CD14-positive monocyte (primary cell): ENCODE measurements around the gene AGPAT3. TPM values are rescaled to one million over a fixed set of nuclear protein-coding genes. Genes with fewer than 3 reads are reported as not detected.

Source experiments
- DNase-seq, 3 donors: peaks; one replicate each; pipeline ENCODE4 v3.0.0-alpha.2; 2011 to 2022
- H2AFZ ChIP-seq: 2 replicates; pipeline ENCODE4 v1.6.0; 2012; ENCODE audit warnings: mild to moderate bottlenecking, low read depth, low read length, inconsistent platforms; ENCODE audit not compliant: insufficient read depth, poor library complexity, severe bottlenecking
- H3K27ac ChIP-seq, 2 donors: 1 replicate in 1 of 2; 2 replicates in 1 of 2; pipeline ENCODE4 v1.5.1; 2012 to 2013; ENCODE audit warnings: low read length in 2 of 2, control low read depth in 1 of 2, inconsistent platforms in 1 of 2, low read depth in 1 of 2, mild to moderate bottlenecking in 1 of 2
- H3K27me3 ChIP-seq, 2 donors: one replicate each; pipeline versions ENCODE4 v1.6.0 to v1.6.1; 2011 to 2013; ENCODE audit warnings: low read length in 2 of 2; ENCODE audit not compliant: control insufficient read depth in 2 of 2, insufficient read depth in 2 of 2
- H3K36me3 ChIP-seq, 2 donors: replicated peaks in 1 of 2; 1 replicate in 1 of 2; 2 replicates in 1 of 2; pipeline versions ENCODE4 v1.5.1 to v1.6.1; 2012 to 2013; ENCODE audit warnings: low read length in 2 of 2, control low read depth in 1 of 2, inconsistent platforms in 1 of 2, mild to moderate bottlenecking in 1 of 2; ENCODE audit not compliant: insufficient read depth in 2 of 2, control insufficient read depth in 1 of 2
- H3K4me1 ChIP-seq, 2 donors: 1 replicate in 1 of 2; 2 replicates in 1 of 2; pipeline versions ENCODE4 v1.5.1 to v1.6.1; 2012 to 2013; ENCODE audit warnings: low read length in 2 of 2, control low read depth in 1 of 2, inconsistent platforms in 1 of 2, mild to moderate bottlenecking in 1 of 2, moderate library complexity in 1 of 2; ENCODE audit not compliant: insufficient read depth in 2 of 2, control insufficient read depth in 1 of 2
- H3K4me2 ChIP-seq: replicated peaks from 2 replicates; pipeline ENCODE3; 2012; ENCODE audit warnings: low read length, moderate library complexity, mild to moderate bottlenecking; ENCODE audit not compliant: poor library complexity, severe bottlenecking; ENCODE audit errors: extremely low read depth
- H3K4me3 ChIP-seq, 3 experiments: fragments of 200-600 bp in 1 of 3; sonication (generic) in 1 of 3; replicated peaks in 1 of 3; 1 replicate in 2 of 3; 2 replicates in 1 of 3; pipeline ENCODE4 v1.5.1; 2011 to 2013; ENCODE audit warnings: low read length in 3 of 3, mild to moderate bottlenecking in 3 of 3, control low read depth in 2 of 3, low read depth in 2 of 3, inconsistent platforms in 1 of 3, moderate library complexity in 1 of 3
- H3K79me2 ChIP-seq: 2 replicates; pipeline ENCODE4 v1.6.0; 2012; ENCODE audit warnings: mild to moderate bottlenecking, control low read depth, inconsistent platforms, low read length, moderate library complexity; ENCODE audit not compliant: insufficient read depth
- H3K9ac ChIP-seq: 2 replicates; pipeline ENCODE4 v1.6.0; 2017; ENCODE audit warnings: low read length, mild to moderate bottlenecking; ENCODE audit not compliant: insufficient read depth, poor library complexity, severe bottlenecking
- H3K9me3 ChIP-seq, 2 donors: replicated peaks in 1 of 2; 1 replicate in 1 of 2; 2 replicates in 1 of 2; pipeline versions ENCODE4 v1.5.1 to v1.6.1; 2012 to 2013; ENCODE audit warnings: low read length in 2 of 2, control low read depth in 1 of 2; ENCODE audit not compliant: control insufficient read depth in 1 of 2, insufficient read depth in 1 of 2
- H4K20me1 ChIP-seq: 2 replicates; pipeline ENCODE4 v1.6.0; 2012; ENCODE audit warnings: mild to moderate bottlenecking, low read length, control low read depth, moderate library complexity; ENCODE audit not compliant: insufficient read depth
- H3K27ac Mint-ChIP-seq, 7 donors: one replicate each; pipeline ENCODE4 v1.8.0; 2020; ENCODE audit warnings: mild to moderate bottlenecking in 7 of 7, mixed read lengths in 7 of 7, moderate library complexity in 6 of 7, inconsistent platforms in 2 of 7
- H3K27me3 Mint-ChIP-seq, 3 donors: one replicate each; pipeline ENCODE4 v1.8.0; 2021 to 2022; ENCODE audit warnings: low read depth in 3 of 3, mild to moderate bottlenecking in 3 of 3, mixed read lengths in 3 of 3, moderate library complexity in 3 of 3, inconsistent platforms in 1 of 3
- H3K36me3 Mint-ChIP-seq, 2 donors: one replicate each; pipeline ENCODE4 v1.8.0; 2020; ENCODE audit warnings: mixed read lengths in 2 of 2, inconsistent platforms in 1 of 2, mild to moderate bottlenecking in 1 of 2
- H3K4me1 Mint-ChIP-seq: one replicate; pipeline ENCODE4 v1.8.0; 2020; ENCODE audit warnings: mild to moderate bottlenecking, mixed read lengths
- H3K4me3 Mint-ChIP-seq, 2 donors: one replicate each; pipeline ENCODE4 v1.8.0; 2020; ENCODE audit warnings: mild to moderate bottlenecking in 2 of 2, mixed read lengths in 2 of 2, moderate library complexity in 1 of 2
- H3K9me3 Mint-ChIP-seq, 7 donors: one replicate each; pipeline ENCODE4 v1.8.0; 2020 to 2022; ENCODE audit warnings: mixed read lengths in 7 of 7, mild to moderate bottlenecking in 6 of 7, moderate library complexity in 6 of 7, inconsistent platforms in 2 of 7
- WGBS: methylation state at CpG from one replicate; pipeline ENCODE4 v1.1.5; 2013; ENCODE audit warnings: missing lambda C conversion rate; ENCODE audit not compliant: insufficient coverage; 5-methylcytosine and 5-hydroxymethylcytosine counted together
- intact Hi-C, 2 donors: fragments of 100-400 bp; cut with micrococcal nuclease; formaldehyde crosslinking; loops; one replicate each; pipeline versions ENCODE4 v1.15.0 to v1.15.1; 2023
- polyA plus RNA-seq, 3 donors: library from polyadenylated mRNA; depleted of rRNA in 1 of 3; unstranded in 2 of 3; stranded (reverse) in 1 of 3; fragments of 300-500 nt in 2 of 3; fragments of >200 nt in 1 of 3; fragmentation: Illumina TruSeq in 2 of 3; gene quantifications; 1 replicate in 2 of 3; 2 replicates in 1 of 3; pipeline ENCODE4 v1.2.3, GENCODE V29; 2012 to 2021
- TF ChIP-seq, protein P1 (sequence below): fragments of 200-600 bp; IDR thresholded peaks from one replicate; pipeline ENCODE4 v1.8.0; 2022; ENCODE audit warnings: antibody characterized with exemption, mild to moderate bottlenecking

AGPAT3 gene
- polyA plus RNA-seq, 3 donors = 24.9 to 49.3 (median 26.2) TPM

- peaks cover 0 to 1% (median 0%) of the 10 kb centered on the region in 7 donors for H3K9me3 Mint-ChIP-seq
- H3K4me1 Mint-ChIP-seq = no peaks in the 10 kb centered on the region
- no peaks in the 10 kb centered on the region for H3K36me3 ChIP-seq
- TF ChIP-seq, protein P1, sequence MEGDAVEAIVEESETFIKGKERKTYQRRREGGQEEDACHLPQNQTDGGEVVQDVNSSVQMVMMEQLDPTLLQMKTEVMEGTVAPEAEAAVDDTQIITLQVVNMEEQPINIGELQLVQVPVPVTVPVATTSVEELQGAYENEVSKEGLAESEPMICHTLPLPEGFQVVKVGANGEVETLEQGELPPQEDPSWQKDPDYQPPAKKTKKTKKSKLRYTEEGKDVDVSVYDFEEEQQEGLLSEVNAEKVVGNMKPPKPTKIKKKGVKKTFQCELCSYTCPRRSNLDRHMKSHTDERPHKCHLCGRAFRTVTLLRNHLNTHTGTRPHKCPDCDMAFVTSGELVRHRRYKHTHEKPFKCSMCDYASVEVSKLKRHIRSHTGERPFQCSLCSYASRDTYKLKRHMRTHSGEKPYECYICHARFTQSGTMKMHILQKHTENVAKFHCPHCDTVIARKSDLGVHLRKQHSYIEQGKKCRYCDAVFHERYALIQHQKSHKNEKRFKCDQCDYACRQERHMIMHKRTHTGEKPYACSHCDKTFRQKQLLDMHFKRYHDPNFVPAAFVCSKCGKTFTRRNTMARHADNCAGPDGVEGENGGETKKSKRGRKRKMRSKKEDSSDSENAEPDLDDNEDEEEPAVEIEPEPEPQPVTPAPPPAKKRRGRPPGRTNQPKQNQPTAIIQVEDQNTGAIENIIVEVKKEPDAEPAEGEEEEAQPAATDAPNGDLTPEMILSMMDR = no peak
- no peak overlapping the region for H3K4me2 ChIP-seq
- no peaks in the 10 kb centered on the region for H4K20me1 ChIP-seq
- no peak overlapping the region for H3K4me3 ChIP-seq
- H3K27me3 ChIP-seq = peaks cover 0 to 2% of the 10 kb centered on the region in 2 donors
- H3K4me3 Mint-ChIP-seq = no peak overlapping the region
- no peaks in the 10 kb centered on the region for H3K4me1 ChIP-seq
- no peaks in the 10 kb centered on the region for H3K36me3 Mint-ChIP-seq
- H3K9ac ChIP-seq = no peak overlapping the region
- H3K79me2 ChIP-seq = no peaks in the 10 kb centered on the region
- peaks cover 3 to 11% (median 3%) of the 10 kb centered on the region in 3 donors for H3K27me3 Mint-ChIP-seq
- intact Hi-C loops = no loop called here
- no peaks in the 10 kb centered on the region for H3K9me3 ChIP-seq
- H3K27ac ChIP-seq = no peak overlapping the region
- DNase-seq = no peak
- no peak overlapping the region for H2AFZ ChIP-seq
- WGBS = 90% methylated on average over 10 of the region's 10 CpGs
- no peak overlapping the region for H3K27ac Mint-ChIP-seq
Observed at GRCh38 chr21:44002511-44002910, 137.5 kb downstream of the AGPAT3 start.

DNA sequence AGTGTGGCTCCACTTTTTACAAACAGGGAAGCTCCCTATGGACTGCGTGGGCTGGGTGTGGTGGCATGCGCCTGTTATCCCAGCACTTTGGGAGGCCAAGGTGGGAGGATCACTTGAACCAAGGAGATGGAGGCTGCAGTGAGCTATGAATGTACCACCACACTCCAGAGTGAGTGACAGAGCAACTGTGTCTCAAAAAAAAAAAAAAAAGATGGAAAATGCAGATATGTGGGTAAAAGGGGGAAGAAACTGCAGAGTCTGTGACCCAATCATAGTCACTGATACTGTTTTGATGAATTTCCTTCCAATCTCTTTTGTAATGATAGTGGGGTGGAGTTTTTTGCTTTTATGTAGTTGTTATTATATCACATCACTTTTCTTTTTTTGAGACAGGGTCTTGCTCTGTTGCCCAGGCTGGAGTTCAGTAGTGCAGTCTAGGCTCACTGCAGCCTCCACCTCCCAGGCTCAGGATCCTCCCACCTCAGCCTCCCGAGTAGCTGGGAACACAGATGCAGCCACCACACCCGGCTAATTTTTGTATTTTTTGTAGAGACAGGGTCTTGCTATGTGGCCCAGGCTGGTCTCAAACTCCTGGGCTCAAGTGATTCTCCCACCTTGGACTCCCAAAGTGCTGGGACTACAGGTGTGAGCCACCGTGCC, 138.4 kb downstream of the AGPAT3 start:
- Mint-ChIP-seq H3K4me3 (no peak overlapping the region), H3K4me1 (no peaks in the 10 kb centered on the region), H3K36me3 (peaks cover 0 to 4% of the 10 kb centered on the region in 2 donors), H3K27ac (no peak overlapping the region), H3K9me3 (no peaks in the 10 kb centered on the region), H3K27me3 (peaks cover 3 to 11% (median 3%) of the 10 kb centered on the region in 3 donors)
- Histone ChIP-seq H3K27me3 (no peaks in the 10 kb centered on the region), H3K9me3 (no peaks in the 10 kb centered on the region), H3K4me1 (no peaks in the 10 kb centered on the region), H3K36me3 (no peaks in the 10 kb centered on the region), H3K79me2 (no peaks in the 10 kb centered on the region), H3K27ac (no peak overlapping the region), H3K9ac (no peak overlapping the region), H3K4me3 (no peak overlapping the region), H4K20me1 (no peaks in the 10 kb centered on the region), H2AFZ (no peak overlapping the region), H3K4me2 (no peak overlapping the region)
- TF ChIP-seq, protein P1 = no peak
- intact Hi-C loops = no loop called here
- no peak for DNase-seq
- 81% methylated on average over 3 of the region's 5 CpGs for WGBS
